IMR-90 (cell line): ENCODE data around the gene CCDC12. TPM values are rescaled to one million over a fixed set of nuclear protein-coding genes. Genes with fewer than 3 reads are reported as not detected.

ENCODE experiments used
- ATAC-seq: fragments of 200-7000 bp; cut with Tn5 transposase; 2 replicates; pipeline ENCODE4 v1.9.1; 2020; ENCODE audit warnings: low read depth, mild to moderate bottlenecking, moderate library complexity
- BruUV-seq: library from RNA; stranded (reverse); fragments of 400-500 nt; replicated peaks from 2 replicates; lab custom pipeline; 2021; lab: Mats Ljungman, UMichigan
- CTCF ChIA-PET: fragments of 300-600 bp; formaldehyde crosslinking; extraction: SDS; loops from one replicate; lab custom pipeline; 2021; ENCODE audit warnings: antibody characterized with exemption; lab: Yijun Ruan, JAX
- POLR2A ChIA-PET: fragments of 300-600 bp; sonication (Branson Sonifier 250); formaldehyde crosslinking; loops from one replicate; lab custom pipeline; 2022; ENCODE audit warnings: antibody characterized with exemption; ENCODE audit not compliant: unreplicated experiment; lab: Charles Lee
- DNase-seq: peaks from one replicate; pipeline ENCODE4 v3.0.0; 2013
- H2AFZ ChIP-seq: replicated peaks from 2 replicates; pipeline ENCODE3; 2013; ENCODE audit warnings: low read length, mild to moderate bottlenecking; ENCODE audit not compliant: poor library complexity
- H2AK5ac ChIP-seq: 2 replicates; pipeline ENCODE4 v1.6.1; 2013; ENCODE audit warnings: low read depth, low read length, inconsistent platforms
- H2AK9ac ChIP-seq: replicated peaks from 2 replicates; pipeline ENCODE3; 2013; ENCODE audit warnings: mild to moderate bottlenecking, low read depth, low read length, moderate library complexity; ENCODE audit not compliant: poor library complexity
- H2BK120ac ChIP-seq: 2 replicates; pipeline ENCODE4 v1.6.1; 2013; ENCODE audit warnings: low read depth, low read length, inconsistent platforms
- H2BK15ac ChIP-seq: 3 replicates; pipeline ENCODE4 v1.6.1; 2013; ENCODE audit warnings: low read depth, low read length, inconsistent platforms
- H2BK20ac ChIP-seq: 2 replicates; pipeline ENCODE4 v1.6.1; 2013; ENCODE audit warnings: low read depth, mild to moderate bottlenecking, inconsistent platforms, low read length, moderate library complexity
- H2BK5ac ChIP-seq: 2 replicates; pipeline ENCODE4 v1.6.1; 2013; ENCODE audit warnings: mild to moderate bottlenecking, low read depth, low read length, inconsistent platforms; ENCODE audit not compliant: poor library complexity, severe bottlenecking
- H3K14ac ChIP-seq: replicated peaks from 2 replicates; pipeline ENCODE4 v1.6.1; 2013; ENCODE audit warnings: low read depth, low read length, inconsistent platforms
- H3K18ac ChIP-seq: 2 replicates; pipeline ENCODE4 v1.6.1; 2013; ENCODE audit warnings: low read depth, low read length, control low read depth
- H3K23ac ChIP-seq: 2 replicates; pipeline ENCODE4 v1.6.1; 2013; ENCODE audit warnings: low read depth, low read length, inconsistent platforms
- H3K27ac ChIP-seq: 2 replicates; pipeline ENCODE4 v1.5.1; 2013; ENCODE audit warnings: mild to moderate bottlenecking, control low read depth, low read length; ENCODE audit not compliant: insufficient read depth
- H3K27me3 ChIP-seq: 2 replicates; pipeline ENCODE4 v1.6.1; 2013; ENCODE audit warnings: low read length; ENCODE audit not compliant: control insufficient read depth, insufficient read depth
- H3K36me3 ChIP-seq: 2 replicates; pipeline ENCODE4 v1.6.1; 2013; ENCODE audit warnings: low read length, mixed read lengths; ENCODE audit not compliant: control insufficient read depth, insufficient read depth
- H3K4ac ChIP-seq: 2 replicates; pipeline ENCODE4 v1.6.1; 2013; ENCODE audit warnings: low read depth, low read length, inconsistent platforms
- H3K4me1 ChIP-seq: 2 replicates; pipeline ENCODE4 v1.6.1; 2013; ENCODE audit warnings: low read length, mixed read lengths; ENCODE audit not compliant: control insufficient read depth, insufficient read depth
- H3K4me2 ChIP-seq: 2 replicates; pipeline ENCODE4 v1.6.1; 2013; ENCODE audit warnings: low read depth, mild to moderate bottlenecking, control low read depth, low read length, moderate library complexity
- H3K4me3 ChIP-seq: 2 replicates; pipeline ENCODE4 v1.5.1; 2013; ENCODE audit warnings: low read depth, mild to moderate bottlenecking, control low read depth, low read length, moderate library complexity; ENCODE audit not compliant: insufficient read depth
- H3K56ac ChIP-seq: 2 replicates; pipeline ENCODE4 v1.6.1; 2013; ENCODE audit warnings: low read length, inconsistent platforms; ENCODE audit not compliant: insufficient read depth; ENCODE audit errors: extremely low read depth
- H3K79me1 ChIP-seq, 2 experiments: 2 replicates each; pipeline ENCODE4 v1.6.1; 2013; ENCODE audit warnings: low read length in 2 of 2, inconsistent platforms in 1 of 2, low read depth in 1 of 2
- H3K9ac ChIP-seq: 2 replicates; pipeline ENCODE4 v1.6.1; 2013; ENCODE audit warnings: low read depth, low read length, control low read depth
- H3K9me1 ChIP-seq: 2 replicates; pipeline ENCODE4 v1.6.1; 2013; ENCODE audit warnings: low read length, inconsistent platforms; ENCODE audit not compliant: insufficient read depth
- H3K9me3 ChIP-seq: 2 replicates; pipeline ENCODE4 v1.6.1; 2013; ENCODE audit warnings: low read length; ENCODE audit not compliant: control insufficient read depth, insufficient read depth
- H4K20me1 ChIP-seq: 2 replicates; pipeline ENCODE4 v1.6.1; 2013; ENCODE audit warnings: low read length, inconsistent platforms; ENCODE audit not compliant: insufficient read depth
- H4K5ac ChIP-seq: 2 replicates; pipeline ENCODE4 v1.6.1; 2013; ENCODE audit warnings: mild to moderate bottlenecking, low read depth, low read length, control low read depth
- H4K8ac ChIP-seq, 2 experiments: 2 replicates each; pipeline ENCODE4 v1.6.1; 2013; ENCODE audit warnings: low read depth in 2 of 2, low read length in 2 of 2, control low read depth in 1 of 2, inconsistent platforms in 1 of 2
- H4K91ac ChIP-seq: 2 replicates; pipeline ENCODE4 v1.6.1; 2013; ENCODE audit warnings: low read depth, low read length, inconsistent platforms; ENCODE audit not compliant: insufficient read depth
- CHD1 ChIP-seq: IDR thresholded peaks from 2 replicates; pipeline ENCODE4 v1.6.1; 2012; ENCODE audit warnings: low read depth, low read length, improper control_type of control experiment
- RCOR1 ChIP-seq: IDR thresholded peaks from 2 replicates; pipeline ENCODE4 v1.6.1; 2012; ENCODE audit warnings: mild to moderate bottlenecking, low read length, improper control_type of control experiment; ENCODE audit not compliant: insufficient replicate concordance
- WGBS, 2 experiments: methylation state at CpG; one replicate each; pipeline versions ENCODE4 v1.1.5 to v1.1.7; 2013; ENCODE audit warnings: missing lambda C conversion rate in 2 of 2; ENCODE audit not compliant: insufficient read length in 1 of 2; ENCODE audit errors: extremely low coverage in 2 of 2; 5-methylcytosine and 5-hydroxymethylcytosine counted together
- dilution Hi-C: fragments of 300-500 bp; cut with HindIII; formaldehyde crosslinking; loops from one replicate; pipeline ENCODE4 v1.14.3; 2018; ENCODE audit warnings: low sequenced_read_pairs; ENCODE audit not compliant: unreplicated experiment
- in situ Hi-C: fragments of 300-500 bp; cut with MboI; formaldehyde crosslinking; loops from 3 replicates; pipeline ENCODE4 v1.14.3; 2019; ENCODE audit warnings: low sequenced_read_pairs, inconsistent platforms, mixed read lengths
- intact Hi-C: fragments of 100-400 bp; cut with micrococcal nuclease; formaldehyde crosslinking; loops from 2 replicates; pipeline ENCODE4 v1.10.0; 2022
- polyA plus RNA-seq, 3 experiments: library from polyadenylated mRNA; depleted of rRNA; stranded (reverse); fragments of >200 nt; gene quantifications; 2 replicates each; pipeline ENCODE4 v1.2.3, GENCODE V29; 2012; ENCODE audit warnings: low replicate concordance in 1 of 3
- total RNA-seq: library from RNA; depleted of rRNA; stranded (reverse); fragments of >200 nt; gene quantifications from 2 replicates; pipeline ENCODE4 v1.2.3, GENCODE V29; 2012
- TF ChIP-seq, protein P1 (sequence below): fragments of 150-350 bp; IDR thresholded peaks from 2 replicates; pipeline ENCODE4 v1.6.1; 2017; ENCODE audit warnings: mild to moderate bottlenecking, antibody characterized with exemption, low read length, low read depth

The CCDC12 gene
- total and polyA plus RNA-seq, 2 of the 4 experiments (the other 2 are of a cell fraction), result 15.2 to 35.1 TPM

DNA sequence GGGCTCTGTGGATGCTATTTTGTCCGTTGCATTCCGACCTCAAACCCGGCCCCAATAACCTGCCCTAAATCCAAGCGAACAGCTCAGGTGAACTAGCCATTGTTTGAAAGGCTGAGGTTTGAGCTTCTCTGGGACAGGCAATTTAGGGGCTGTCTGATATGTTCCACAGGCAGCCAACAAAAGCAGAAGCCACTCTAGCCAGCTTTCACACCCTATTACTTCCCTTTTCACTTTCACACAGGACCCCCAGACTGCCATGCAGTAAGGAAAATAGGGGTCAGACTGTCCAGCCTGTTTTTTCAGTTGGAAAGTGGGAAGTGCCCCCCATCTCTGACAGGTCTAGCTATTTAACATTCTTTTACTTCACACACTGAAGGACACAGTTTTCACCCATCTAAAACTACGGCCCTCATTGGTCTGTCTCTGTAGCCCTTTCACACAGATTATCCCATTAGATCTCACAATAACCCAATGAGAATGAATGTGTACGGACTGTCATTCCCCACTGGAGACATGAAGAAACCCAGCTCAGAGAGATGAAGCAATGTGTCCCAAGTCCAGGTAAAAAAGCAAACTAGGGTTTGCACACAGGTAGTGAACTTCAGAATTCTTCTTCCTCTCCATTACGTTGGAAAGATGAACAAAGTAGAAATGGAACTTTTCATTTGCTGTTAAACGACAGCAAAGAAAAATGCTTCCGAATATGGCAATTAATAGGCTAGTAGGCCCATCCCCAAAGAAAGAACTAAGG, 1.9 kb downstream of the CCDC12 start:
- H2BK120ac ChIP-seq, result no peak overlapping the region
- H3K18ac ChIP-seq, result no peak overlapping the region
- H4K20me1 ChIP-seq, result peaks cover 49% of the 10 kb centered on the region
- H3K9me1 ChIP-seq, result peaks cover 17% of the 10 kb centered on the region
- no peak overlapping the region for H3K56ac ChIP-seq
- dilution Hi-C loops, result no loop called here
- no peak overlapping the region for H2AK9ac ChIP-seq
- TF ChIP-seq CHD1 (no peak), RCOR1 (no peak)
- TF ChIP-seq, protein P1, sequence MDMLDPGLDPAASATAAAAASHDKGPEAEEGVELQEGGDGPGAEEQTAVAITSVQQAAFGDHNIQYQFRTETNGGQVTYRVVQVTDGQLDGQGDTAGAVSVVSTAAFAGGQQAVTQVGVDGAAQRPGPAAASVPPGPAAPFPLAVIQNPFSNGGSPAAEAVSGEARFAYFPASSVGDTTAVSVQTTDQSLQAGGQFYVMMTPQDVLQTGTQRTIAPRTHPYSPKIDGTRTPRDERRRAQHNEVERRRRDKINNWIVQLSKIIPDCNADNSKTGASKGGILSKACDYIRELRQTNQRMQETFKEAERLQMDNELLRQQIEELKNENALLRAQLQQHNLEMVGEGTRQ, result no peak
- intact Hi-C loops, result no loop called here
- peaks cover 11 to 62% of the 10 kb centered on the region in 2 experiments; a peak in 3 of 4 replicates for H3K79me1 ChIP-seq
- H2BK20ac ChIP-seq, result no peak overlapping the region
- DNase-seq (no peak), ATAC-seq (no peak)
- H3K23ac ChIP-seq, result 0 out of 2 replicates have a peak overlapping the region, but pooled peaks have one; percentile 7
- peaks cover 19% of the 10 kb centered on the region for H3K4me1 ChIP-seq
- H3K4ac ChIP-seq, result no peak overlapping the region
- H4K91ac ChIP-seq, result no peak overlapping the region
- no peak overlapping the region for H2AK5ac ChIP-seq
- H4K8ac ChIP-seq, result no peak overlapping the region
- no peak overlapping the region for H3K27ac ChIP-seq
- H3K4me2 ChIP-seq, result no peak overlapping the region
- POLR2A ChIA-PET, result no interaction called here
- CTCF ChIA-PET, result no interaction called here
- no peak overlapping the region for H2BK5ac ChIP-seq
- H4K5ac ChIP-seq, result no peak overlapping the region
- H3K9ac ChIP-seq, result no peak overlapping the region
- peaks cover under 1% of the 10 kb centered on the region; the same call in 1 of the 2 replicates for H3K36me3 ChIP-seq
- H3K14ac ChIP-seq, result no peak overlapping the region
- H2AFZ ChIP-seq, result no peak overlapping the region
- H2BK15ac ChIP-seq, result no peak overlapping the region
- no TSS peak for BruUV-seq
- no peaks in the 10 kb centered on the region for H3K9me3 ChIP-seq
- no CpG with 5 or more reads among the region's 9 CpGs for WGBS, 2 experiments
- in situ Hi-C loops, result no loop called here
- no peaks in the 10 kb centered on the region for H3K27me3 ChIP-seq
- H3K4me3 ChIP-seq, result no peak overlapping the region
